DOHH2 (cell line): Measurements from ENCODE around the gene KCNQ1OT1.

Experiments
- H3F3A ChIP-seq: fragments of 200-600 bp; sonication (generic), shearing (Covaris generic); 2 replicates; pipeline ENCODE4 v1.6.0; 2016; ENCODE audit warnings: antibody characterized with exemption, mild to moderate bottlenecking; ENCODE audit not compliant: control insufficient read depth, insufficient read depth
- H3K27ac ChIP-seq: fragments of 200-600 bp; sonication (generic); 2 replicates; pipeline ENCODE4 v1.5.1; 2014; ENCODE audit warnings: low read depth, mild to moderate bottlenecking, low read length, moderate library complexity
- H3K27me3 ChIP-seq: fragments of 200-600 bp; sonication (generic); 2 replicates; pipeline ENCODE4 v1.6.1; 2014; ENCODE audit warnings: mild to moderate bottlenecking, low read length, mixed read lengths; ENCODE audit not compliant: control insufficient read depth
- H3K36me3 ChIP-seq: fragments of 200-600 bp; sonication (generic); 2 replicates; pipeline ENCODE4 v1.6.1; 2014; ENCODE audit warnings: mild to moderate bottlenecking, low read length, moderate library complexity, mixed read lengths; ENCODE audit not compliant: control insufficient read depth
- H3K4me1 ChIP-seq: fragments of 200-600 bp; sonication (generic); 2 replicates; pipeline ENCODE4 v1.6.1; 2014; ENCODE audit warnings: mild to moderate bottlenecking, low read length, mixed read lengths; ENCODE audit not compliant: control insufficient read depth
- H3K4me2 ChIP-seq: fragments of 200-600 bp; sonication (generic); 2 replicates; pipeline ENCODE4 v1.6.0; 2014; ENCODE audit warnings: mild to moderate bottlenecking, low read length, moderate library complexity
- H3K4me3 ChIP-seq: fragments of 200-600 bp; sonication (generic); 2 replicates; pipeline ENCODE4 v1.5.1; 2014; ENCODE audit warnings: mild to moderate bottlenecking, low read length, mixed read lengths
- H3K79me2 ChIP-seq: fragments of 200-600 bp; sonication (generic); 2 replicates; pipeline ENCODE4 v1.6.1; 2014; ENCODE audit warnings: mild to moderate bottlenecking, low read length, mixed read lengths; ENCODE audit not compliant: control insufficient read depth
- H3K9me2 ChIP-seq: fragments of 200-600 bp; sonication (generic); replicated peaks from 2 replicates; pipeline ENCODE4 v1.6.1; 2014; ENCODE audit warnings: mild to moderate bottlenecking, low read length, mixed read lengths; ENCODE audit not compliant: control insufficient read depth
- H3K9me3 ChIP-seq: fragments of 200-600 bp; sonication (generic); 2 replicates; pipeline ENCODE4 v1.6.1; 2014; ENCODE audit warnings: antibody characterized with exemption, low read length, mixed read lengths; ENCODE audit not compliant: control insufficient read depth, insufficient read depth
- H4K20me1 ChIP-seq: fragments of 200-600 bp; sonication (generic); 2 replicates; pipeline ENCODE4 v1.6.0; 2014; ENCODE audit warnings: low read depth, mild to moderate bottlenecking, antibody characterized with exemption, low read length, moderate library complexity; ENCODE audit not compliant: control insufficient read depth, insufficient read depth
- EZH2phosphoT487 ChIP-seq: fragments of 200-600 bp; sonication (generic); IDR thresholded peaks from 2 replicates; pipeline ENCODE4 v1.6.1; 2017; ENCODE audit warnings: borderline replicate concordance, mild to moderate bottlenecking, antibody characterized with exemption, low read length, moderate library complexity, mixed read lengths
- TF ChIP-seq, protein P1 (sequence below): fragments of 200-600 bp; sonication (generic); IDR thresholded peaks from one replicate; pipeline ENCODE4 v1.5.1; 2014; ENCODE audit warnings: antibody characterized with exemption, mild to moderate bottlenecking, low read depth, low read length; ENCODE audit not compliant: poor library complexity, severe bottlenecking

Gene KCNQ1OT1

DNA sequence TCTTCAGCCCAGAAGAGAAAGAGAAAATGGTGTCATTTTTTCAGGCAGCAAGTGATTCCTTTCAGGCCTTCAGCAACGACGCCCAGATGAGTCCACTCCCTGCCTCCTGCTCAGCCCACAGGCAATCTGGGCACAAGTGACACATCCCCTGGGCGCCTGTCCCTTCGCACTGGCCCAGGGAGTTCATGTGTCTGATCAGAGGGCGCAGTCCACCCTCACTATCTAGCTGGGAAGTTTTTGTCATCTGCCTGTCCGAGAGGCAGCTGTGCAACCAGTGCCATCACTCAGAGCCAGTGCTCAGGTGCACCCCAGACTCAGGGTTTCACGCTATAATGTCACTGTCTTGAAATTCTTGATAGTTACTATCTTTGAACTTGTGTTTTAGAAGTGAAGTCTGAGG is 1.4 kb upstream of the KCNQ1OT1 start:
- peak overlapping the region; percentile 84 for H3K4me3 ChIP-seq
- no peaks in the 10 kb centered on the region for H3K27me3 ChIP-seq
- peak overlapping the region; percentile 86 for H3K4me2 ChIP-seq
- no peaks in the 10 kb centered on the region; the same call in 1 of the 2 replicates for H3K36me3 ChIP-seq
- H3F3A ChIP-seq: no peaks in the 10 kb centered on the region
- H4K20me1 ChIP-seq: peaks cover 6% of the 10 kb centered on the region; the same call in 1 of the 2 replicates
- TF ChIP-seq, protein P1, sequence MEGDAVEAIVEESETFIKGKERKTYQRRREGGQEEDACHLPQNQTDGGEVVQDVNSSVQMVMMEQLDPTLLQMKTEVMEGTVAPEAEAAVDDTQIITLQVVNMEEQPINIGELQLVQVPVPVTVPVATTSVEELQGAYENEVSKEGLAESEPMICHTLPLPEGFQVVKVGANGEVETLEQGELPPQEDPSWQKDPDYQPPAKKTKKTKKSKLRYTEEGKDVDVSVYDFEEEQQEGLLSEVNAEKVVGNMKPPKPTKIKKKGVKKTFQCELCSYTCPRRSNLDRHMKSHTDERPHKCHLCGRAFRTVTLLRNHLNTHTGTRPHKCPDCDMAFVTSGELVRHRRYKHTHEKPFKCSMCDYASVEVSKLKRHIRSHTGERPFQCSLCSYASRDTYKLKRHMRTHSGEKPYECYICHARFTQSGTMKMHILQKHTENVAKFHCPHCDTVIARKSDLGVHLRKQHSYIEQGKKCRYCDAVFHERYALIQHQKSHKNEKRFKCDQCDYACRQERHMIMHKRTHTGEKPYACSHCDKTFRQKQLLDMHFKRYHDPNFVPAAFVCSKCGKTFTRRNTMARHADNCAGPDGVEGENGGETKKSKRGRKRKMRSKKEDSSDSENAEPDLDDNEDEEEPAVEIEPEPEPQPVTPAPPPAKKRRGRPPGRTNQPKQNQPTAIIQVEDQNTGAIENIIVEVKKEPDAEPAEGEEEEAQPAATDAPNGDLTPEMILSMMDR: no peak
- no peak for TF ChIP-seq EZH2phosphoT487
- H3K4me1 ChIP-seq: peaks cover 47% of the 10 kb centered on the region
- H3K79me2 ChIP-seq: peaks cover 35% of the 10 kb centered on the region
- H3K9me3 ChIP-seq: no peaks in the 10 kb centered on the region
- no peaks in the 10 kb centered on the region for H3K9me2 ChIP-seq
- no peak overlapping the region; the same call in 1 of the 2 replicates for H3K27ac ChIP-seq

DNA sequence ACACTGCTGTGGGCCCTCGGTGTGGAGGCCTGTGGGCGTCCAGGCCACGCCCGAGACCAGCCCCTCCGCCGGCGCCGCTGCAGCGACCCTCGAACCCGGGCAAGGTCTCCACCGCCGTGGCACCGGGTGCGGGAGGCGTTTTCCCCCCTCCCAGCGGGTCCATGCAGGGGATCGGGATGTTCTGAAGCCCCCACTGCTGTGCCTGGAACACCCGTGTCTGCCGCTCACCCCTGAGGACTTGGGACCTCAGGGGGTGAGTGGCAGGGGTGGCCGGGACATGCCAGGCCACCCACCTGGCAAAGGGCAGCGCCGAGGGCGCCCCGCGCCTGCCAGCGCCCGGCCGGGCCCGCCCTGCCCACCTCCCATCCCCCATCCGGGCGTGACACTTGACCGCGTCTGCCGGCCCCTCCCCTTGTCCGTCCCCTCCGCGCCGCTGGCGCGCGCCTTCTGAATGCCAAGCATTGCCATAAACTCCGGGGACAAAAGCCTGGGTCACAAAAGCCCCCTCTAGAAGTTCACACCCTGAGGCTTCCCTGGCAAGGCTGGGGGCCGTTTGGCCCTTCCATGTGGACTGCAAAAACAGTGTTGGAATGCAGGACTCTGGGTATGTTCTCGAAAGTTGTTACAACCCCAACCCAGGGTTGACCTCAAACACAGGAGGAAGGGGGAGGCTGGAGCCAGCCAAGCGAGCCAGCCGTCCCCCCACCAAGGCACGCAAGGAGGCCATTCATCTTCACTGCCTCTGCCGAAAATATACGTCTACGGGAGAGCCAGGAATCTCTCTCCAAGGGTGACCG is 819 bp upstream of the KCNQ1OT1 start:
- H3K4me1 ChIP-seq: peaks cover 53% of the 10 kb centered on the region
- TF ChIP-seq, protein P1: no peak
- no peak for TF ChIP-seq EZH2phosphoT487
- H3F3A ChIP-seq: no peaks in the 10 kb centered on the region
- H3K27me3 ChIP-seq: no peaks in the 10 kb centered on the region
- H3K4me2 ChIP-seq: peak overlapping the region; percentile 86
- H3K27ac ChIP-seq: peak overlapping the region; percentile 58
- H3K9me3 ChIP-seq: no peaks in the 10 kb centered on the region
- peaks cover 7% of the 10 kb centered on the region; the same call in 1 of the 2 replicates for H4K20me1 ChIP-seq
- H3K4me3 ChIP-seq: peak overlapping the region; percentile 84
- H3K9me2 ChIP-seq: no peaks in the 10 kb centered on the region
- H3K36me3 ChIP-seq: no peaks in the 10 kb centered on the region; the same call in 1 of the 2 replicates
- peaks cover 41% of the 10 kb centered on the region for H3K79me2 ChIP-seq

DNA sequence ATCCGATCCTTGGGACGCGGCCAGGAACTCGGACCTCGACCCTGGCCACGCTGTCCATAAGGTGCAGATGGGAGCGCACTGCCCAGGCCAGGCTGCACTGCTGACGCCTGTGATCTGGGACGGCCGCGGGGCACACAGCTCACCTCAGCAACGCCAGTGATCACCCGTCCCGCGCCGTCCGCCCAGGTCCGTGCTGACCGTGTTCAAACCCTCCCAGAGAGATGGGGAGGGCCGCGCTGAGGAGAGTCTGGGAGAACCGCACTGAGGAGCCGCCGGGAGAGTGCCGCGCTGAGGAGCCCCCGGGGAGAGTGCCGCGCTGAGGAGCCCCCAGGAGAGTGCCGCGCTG is 636 bp downstream of the KCNQ1OT1 start:
- peaks cover 55% of the 10 kb centered on the region for H3K79me2 ChIP-seq
- no peaks in the 10 kb centered on the region for H3F3A ChIP-seq
- H3K9me3 ChIP-seq: no peaks in the 10 kb centered on the region
- no peak overlapping the region for H3K27ac ChIP-seq
- peak overlapping the region; percentile 63 for H3K4me2 ChIP-seq
- peaks cover 65% of the 10 kb centered on the region for H3K4me1 ChIP-seq
- H3K36me3 ChIP-seq: no peaks in the 10 kb centered on the region; the same call in 1 of the 2 replicates
- H3K4me3 ChIP-seq: peak overlapping the region; percentile 83
- no peaks in the 10 kb centered on the region for H3K9me2 ChIP-seq
- H4K20me1 ChIP-seq: peaks cover 7% of the 10 kb centered on the region; the same call in 1 of the 2 replicates
- no peaks in the 10 kb centered on the region for H3K27me3 ChIP-seq
- TF ChIP-seq, protein P1: no peak
- TF ChIP-seq EZH2phosphoT487: no peak
